ENCODE measurements around the gene PAN3.

The PAN3 gene

DNA sequence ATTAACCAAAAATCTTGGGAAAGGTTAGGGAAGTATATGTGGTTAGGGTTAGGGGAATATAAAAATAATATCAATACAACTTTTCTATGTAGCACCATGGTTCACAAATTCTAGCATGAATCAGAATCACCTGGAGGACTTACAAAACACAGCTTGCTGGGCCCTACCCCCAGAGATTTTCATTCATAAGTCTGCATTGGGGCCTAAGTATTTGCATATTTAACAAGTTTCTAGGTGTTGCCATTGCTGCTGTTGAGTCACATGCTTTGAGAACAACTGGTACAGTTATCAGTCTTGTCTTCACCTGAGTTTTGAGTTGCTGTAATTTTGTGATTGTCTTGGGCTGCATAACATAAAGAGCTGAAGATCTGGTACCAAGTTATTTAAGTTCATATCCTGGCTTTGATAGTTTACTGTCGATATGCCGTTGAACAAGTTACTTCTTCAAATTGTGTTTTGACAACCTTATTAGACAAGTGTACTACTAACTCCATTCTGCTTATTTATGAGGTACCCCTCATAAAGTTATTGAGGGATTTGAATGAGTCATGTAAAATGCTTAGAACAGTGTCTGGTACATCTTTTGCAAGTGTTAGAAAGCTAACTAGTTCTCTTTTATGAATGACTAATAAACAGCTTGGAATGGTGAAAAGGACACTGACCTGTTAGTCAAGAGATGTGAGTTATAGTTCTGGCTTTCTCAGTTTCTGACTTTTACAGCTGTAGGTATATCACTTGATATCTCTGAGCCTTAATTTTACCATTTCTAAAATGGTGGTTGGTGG lies 132.9 kb downstream of the PAN3 start:
- CTCF ChIA-PET: no interaction called here
- Mint-ChIP-seq H3K4me1 (peaks cover 10% of the 10 kb centered on the region), H3K9me3 (no peaks in the 10 kb centered on the region), H3K27ac (no peak overlapping the region), H3K4me3 (no peak overlapping the region), H3K27me3 (no peaks in the 10 kb centered on the region), H3K36me3 (peaks cover 48% of the 10 kb centered on the region)
- no peak for DNase-seq

DNA sequence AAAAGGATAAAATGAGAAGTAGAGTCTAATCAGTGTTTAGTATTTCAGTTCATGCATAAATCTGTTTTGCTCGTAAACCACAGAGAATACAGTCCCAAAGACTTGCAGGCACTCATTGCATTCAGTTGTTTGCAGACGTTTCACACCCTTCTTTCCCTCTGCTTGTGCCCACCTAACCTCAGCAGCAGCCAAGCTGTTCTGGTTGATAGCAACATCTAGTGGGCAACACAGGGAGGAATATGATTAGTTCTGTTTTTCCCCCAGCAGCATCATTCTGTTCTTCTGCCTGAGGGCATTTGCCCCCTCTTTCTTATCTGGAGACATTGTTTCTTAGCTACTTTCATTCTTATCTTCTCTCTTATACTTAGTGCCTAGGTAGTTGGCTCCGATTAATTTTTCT lies 135.6 kb downstream of the PAN3 start:
- H3K4me1 Mint-ChIP-seq: peaks cover 5% of the 10 kb centered on the region
- H3K27me3 Mint-ChIP-seq: no peaks in the 10 kb centered on the region
- H3K36me3 Mint-ChIP-seq: peaks cover 41% of the 10 kb centered on the region
- no peak overlapping the region for H3K27ac Mint-ChIP-seq
- CTCF ChIA-PET: interaction anchor here (0.7 kb wide), 2 partner anchors 40 to 241 kb away, joined by 3 to 4 read pairs; no protein-coding TSS in a partner anchor
- no peak overlapping the region for H3K4me3 Mint-ChIP-seq
- no peak for DNase-seq
- no peaks in the 10 kb centered on the region for H3K9me3 Mint-ChIP-seq

DNA sequence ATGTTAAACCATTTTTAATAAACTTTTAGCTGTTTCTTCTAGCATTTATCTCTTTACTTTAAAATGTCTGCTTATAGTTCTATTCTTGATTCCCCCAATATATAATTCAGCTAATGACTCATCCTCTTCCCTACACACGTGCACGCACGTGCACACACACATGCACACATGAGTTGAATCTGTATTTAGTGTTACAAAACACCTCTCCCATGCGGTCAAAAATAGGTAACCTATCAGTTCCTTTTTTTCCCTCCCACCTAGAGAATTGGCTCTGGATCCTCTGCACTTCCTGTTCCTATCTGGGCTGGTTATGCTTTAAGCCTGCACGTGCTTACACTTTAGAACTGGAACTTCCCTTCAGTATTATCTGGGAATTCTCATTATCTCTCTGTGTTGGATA lies 144.1 kb downstream of the PAN3 start:
- CTCF ChIA-PET: no interaction called here
- Mint-ChIP-seq H3K36me3 (peaks cover 42% of the 10 kb centered on the region), H3K4me1 (peaks cover 6% of the 10 kb centered on the region)

DNA sequence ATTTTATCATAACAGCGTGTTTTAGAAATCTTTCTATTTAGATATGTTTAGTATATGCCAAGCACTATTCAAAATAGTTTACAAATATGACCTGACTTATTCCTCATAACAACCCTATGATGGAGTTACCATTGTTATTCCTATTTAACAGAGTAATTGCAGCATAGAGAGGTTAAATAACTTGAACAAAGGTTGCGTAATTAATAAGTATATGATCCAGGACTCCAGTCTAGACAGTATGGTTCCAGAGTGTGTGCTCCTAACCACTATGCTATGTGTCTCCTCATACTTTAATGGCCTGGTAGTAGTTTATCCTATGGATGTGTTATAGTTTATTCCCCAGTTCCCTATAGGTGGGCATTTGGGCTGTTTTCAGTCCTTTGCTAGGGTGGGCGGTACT lies 145.3 kb downstream of the PAN3 start:
- CTCF ChIA-PET: no interaction called here
- no peaks in the 10 kb centered on the region for H3K9me3 Mint-ChIP-seq
- DNase-seq: no peak
- peaks cover 6% of the 10 kb centered on the region for H3K4me1 Mint-ChIP-seq
- H3K27me3 Mint-ChIP-seq: no peaks in the 10 kb centered on the region
- H3K27ac Mint-ChIP-seq: no peak overlapping the region
- H3K4me3 Mint-ChIP-seq: no peak overlapping the region
- H3K36me3 Mint-ChIP-seq: peaks cover 50% of the 10 kb centered on the region

More for the DNA sequence above, 144.1 kb downstream of the PAN3 start:
- Mint-ChIP-seq H3K27me3 (no peaks in the 10 kb centered on the region), H3K27ac (no peak overlapping the region), H3K4me3 (no peak overlapping the region), H3K9me3 (no peaks in the 10 kb centered on the region)
- no peak for DNase-seq

DNA sequence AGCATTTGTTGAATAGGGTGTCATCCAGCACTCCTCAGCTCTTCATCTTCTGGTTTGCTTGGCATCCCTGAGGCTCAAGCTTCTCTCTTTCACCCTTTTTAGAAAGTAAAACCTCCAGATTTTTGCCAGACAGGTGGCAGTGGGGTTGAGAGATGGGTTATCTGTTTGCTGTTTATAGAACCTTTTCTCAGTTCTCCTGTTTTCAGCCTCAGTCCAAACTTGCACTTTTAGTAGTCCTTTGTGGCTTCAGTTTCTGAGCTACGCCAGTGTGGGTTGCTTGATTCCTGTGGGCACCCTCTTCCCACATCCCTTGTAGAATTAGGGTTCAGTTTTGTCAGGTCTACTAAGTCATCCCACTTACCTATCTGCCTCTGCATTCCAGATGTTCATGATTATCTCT lies 147.9 kb downstream of the PAN3 start:
- Mint-ChIP-seq H3K4me1 (peaks cover 3% of the 10 kb centered on the region), H3K9me3 (no peaks in the 10 kb centered on the region), H3K27ac (no peak overlapping the region), H3K4me3 (no peak overlapping the region), H3K27me3 (no peaks in the 10 kb centered on the region), H3K36me3 (peaks cover 49% of the 10 kb centered on the region)
- CTCF ChIA-PET: no interaction called here
- no peak for DNase-seq

- Mint-ChIP-seq H3K27ac (no peak overlapping the region), H3K27me3 (no peaks in the 10 kb centered on the region), H3K9me3 (no peaks in the 10 kb centered on the region), H3K4me3 (no peak overlapping the region), H3K4me1 (peaks cover 6% of the 10 kb centered on the region), H3K36me3 (peaks cover 30% of the 10 kb centered on the region)
- CTCF ChIA-PET: no interaction called here
- no peak for DNase-seq
Measured at GRCh38 chr13:28297341-28297740, 159.0 kb downstream of the PAN3 start.

GRCh38 chr13:28299916-28300315 lies 161.6 kb downstream of the PAN3 start:
- no peaks in the 10 kb centered on the region for H3K9me3 Mint-ChIP-seq
- H3K36me3 Mint-ChIP-seq: peaks cover 12% of the 10 kb centered on the region
- CTCF ChIA-PET: no interaction called here

DNA sequence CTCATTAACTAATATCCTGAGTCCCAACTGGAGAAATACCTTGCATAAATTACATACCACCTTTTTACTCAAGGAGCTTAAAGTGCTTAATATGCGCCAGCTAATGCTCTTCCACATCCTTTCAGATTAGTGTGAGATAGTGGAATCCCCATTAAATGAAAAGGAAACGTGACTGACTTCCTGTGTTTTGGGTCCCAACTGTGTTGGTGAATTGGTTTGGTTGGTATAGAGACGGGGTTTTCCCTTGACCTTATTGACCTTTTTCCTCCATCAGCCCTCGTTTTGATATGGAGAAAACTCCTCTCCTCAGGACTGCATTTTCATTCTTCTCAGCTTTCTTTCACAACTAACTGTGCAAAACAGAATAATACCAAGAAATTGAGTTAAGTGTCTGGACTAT lies 163.5 kb downstream of the PAN3 start:
- Mint-ChIP-seq H3K4me1 (peaks cover 6% of the 10 kb centered on the region), H3K9me3 (no peaks in the 10 kb centered on the region), H3K4me3 (no peak overlapping the region), H3K36me3 (peaks cover 3% of the 10 kb centered on the region), H3K27me3 (peaks cover 8% of the 10 kb centered on the region), H3K27ac (no peak overlapping the region)
- CTCF ChIA-PET: interaction anchor here (1.0 kb wide), 1 partner anchor 12 kb away, joined by 3 read pairs; no protein-coding TSS in a partner anchor
- DNase-seq: no peak

More at GRCh38 chr13:28299916-28300315, 161.6 kb downstream of the PAN3 start:
- no peak overlapping the region for H3K27ac Mint-ChIP-seq
- peaks cover 6% of the 10 kb centered on the region for H3K4me1 Mint-ChIP-seq
- no peak for DNase-seq
- H3K27me3 Mint-ChIP-seq: no peaks in the 10 kb centered on the region
- H3K4me3 Mint-ChIP-seq: no peak overlapping the region

- H3K9me3 Mint-ChIP-seq: no peaks in the 10 kb centered on the region
- CTCF ChIA-PET: no interaction called here
- DNase-seq: no peak
Measured at GRCh38 chr13:28306325-28306724, 168.0 kb downstream of the PAN3 start.

DNA sequence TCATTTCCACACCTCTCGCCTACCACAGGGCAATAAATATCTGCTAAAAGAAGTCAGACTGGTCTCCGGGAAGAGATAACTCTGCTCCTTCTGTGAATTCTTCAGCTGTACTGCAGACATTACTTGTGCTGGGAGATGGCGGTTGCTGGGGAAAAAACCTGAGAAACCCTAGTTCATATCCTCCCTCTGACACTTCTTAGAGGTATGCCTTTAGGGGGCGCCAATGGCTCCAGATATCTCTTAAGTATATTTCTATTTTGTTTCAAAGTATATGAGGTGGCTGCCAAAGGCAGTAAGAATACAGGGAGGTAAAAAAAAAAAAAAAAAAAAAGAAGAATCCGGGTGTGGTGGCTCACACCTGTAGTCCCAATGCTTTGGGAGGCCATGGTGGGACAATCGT lies 175.2 kb downstream of the PAN3 start:
- CTCF ChIA-PET: interaction anchor here (1.5 kb wide), 2 partner anchors 12 to 323 kb away, joined by 3 to 6 read pairs; no protein-coding TSS in a partner anchor
- no peaks in the 10 kb centered on the region for H3K4me1 Mint-ChIP-seq
- H3K27me3 Mint-ChIP-seq: no peaks in the 10 kb centered on the region
- peak; percentile 54 for DNase-seq
- no peaks in the 10 kb centered on the region for H3K9me3 Mint-ChIP-seq
- H3K4me3 Mint-ChIP-seq: no peak overlapping the region
- no peaks in the 10 kb centered on the region for H3K36me3 Mint-ChIP-seq
- no peak overlapping the region for H3K27ac Mint-ChIP-seq

More at GRCh38 chr13:28306325-28306724, 168.0 kb downstream of the PAN3 start:
- Mint-ChIP-seq H3K4me1 (peaks cover 6% of the 10 kb centered on the region), H3K4me3 (no peak overlapping the region), H3K27ac (no peak overlapping the region), H3K36me3 (no peaks in the 10 kb centered on the region), H3K27me3 (peaks cover 8% of the 10 kb centered on the region)

DNA sequence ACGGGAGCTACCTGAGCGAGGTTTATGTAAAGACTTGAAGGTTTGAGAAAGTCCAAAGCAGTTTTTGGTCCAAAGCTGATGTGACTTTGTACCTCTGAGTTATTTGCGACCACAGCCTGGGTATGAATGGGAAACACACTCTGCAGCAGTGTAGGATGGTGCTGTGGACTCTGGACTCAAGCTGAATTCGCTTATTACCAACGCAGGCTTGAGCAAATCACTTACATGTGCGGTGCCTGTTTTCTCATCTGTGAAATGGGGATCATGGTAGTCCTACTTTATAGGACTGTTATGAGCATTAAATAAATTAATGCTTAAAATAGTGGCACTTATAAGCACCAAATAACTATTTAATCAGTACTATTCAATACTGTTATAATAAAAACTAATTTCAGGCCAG lies 176.5 kb downstream of the PAN3 start:
- CTCF ChIA-PET: interaction anchor here (0.6 to 2.5 kb wide), 6 partner anchors 10 to 929 kb away, joined by 3 to 12 read pairs (median 4); no protein-coding TSS in a partner anchor
- no peak for DNase-seq
- Mint-ChIP-seq H3K36me3 (no peaks in the 10 kb centered on the region), H3K4me1 (no peaks in the 10 kb centered on the region), H3K4me3 (no peak overlapping the region), H3K27ac (no peak overlapping the region), H3K9me3 (no peaks in the 10 kb centered on the region), H3K27me3 (no peaks in the 10 kb centered on the region)

DNA sequence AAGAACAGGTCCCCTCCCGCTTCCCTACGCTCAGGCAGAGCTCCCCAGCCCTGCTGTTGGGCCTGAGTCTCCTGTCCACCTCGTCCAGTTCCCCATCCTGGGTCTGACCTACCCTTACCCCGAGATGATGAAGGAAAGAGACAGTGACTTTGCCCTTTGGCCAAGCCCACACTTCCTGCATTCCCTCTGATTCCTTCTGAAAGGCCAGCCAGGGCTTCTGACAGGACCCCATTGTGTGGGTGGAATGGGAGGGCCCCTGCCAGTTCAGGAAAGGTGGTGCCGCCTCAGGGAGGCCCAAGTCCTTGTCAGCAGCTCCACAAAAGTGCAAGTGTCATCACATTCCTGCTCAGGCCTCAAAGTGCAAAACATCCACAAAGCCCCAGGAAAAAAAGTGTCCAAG lies 177.8 kb downstream of the PAN3 start:
- H3K27ac Mint-ChIP-seq: no peak overlapping the region

GRCh38 chr13:28316836-28317235 lies 178.5 kb downstream of the PAN3 start:
- Mint-ChIP-seq H3K27me3 (no peaks in the 10 kb centered on the region), H3K36me3 (no peaks in the 10 kb centered on the region), H3K27ac (no peak overlapping the region), H3K4me1 (no peaks in the 10 kb centered on the region), H3K9me3 (no peaks in the 10 kb centered on the region), H3K4me3 (no peak overlapping the region)
- CTCF ChIA-PET: no interaction called here
- DNase-seq: no peak

More for the DNA sequence above, 177.8 kb downstream of the PAN3 start:
- DNase-seq: no peak
- Mint-ChIP-seq H3K4me3 (no peak overlapping the region), H3K4me1 (no peaks in the 10 kb centered on the region), H3K36me3 (no peaks in the 10 kb centered on the region), H3K27me3 (no peaks in the 10 kb centered on the region), H3K9me3 (no peaks in the 10 kb centered on the region)
- CTCF ChIA-PET: interaction anchor here (2.5 kb wide), 1 partner anchor 480 kb away, joined by 12 read pairs; no protein-coding TSS in a partner anchor

GRCh38 chr13:28318496-28318895 lies 180.2 kb downstream of the PAN3 start:
- H3K4me1 Mint-ChIP-seq: no peaks in the 10 kb centered on the region
- no peaks in the 10 kb centered on the region for H3K27me3 Mint-ChIP-seq
- H3K9me3 Mint-ChIP-seq: no peaks in the 10 kb centered on the region
- CTCF ChIA-PET: no interaction called here
- H3K27ac Mint-ChIP-seq: no peak overlapping the region
- H3K4me3 Mint-ChIP-seq: no peak overlapping the region
- DNase-seq: no peak
- no peaks in the 10 kb centered on the region for H3K36me3 Mint-ChIP-seq

DNA sequence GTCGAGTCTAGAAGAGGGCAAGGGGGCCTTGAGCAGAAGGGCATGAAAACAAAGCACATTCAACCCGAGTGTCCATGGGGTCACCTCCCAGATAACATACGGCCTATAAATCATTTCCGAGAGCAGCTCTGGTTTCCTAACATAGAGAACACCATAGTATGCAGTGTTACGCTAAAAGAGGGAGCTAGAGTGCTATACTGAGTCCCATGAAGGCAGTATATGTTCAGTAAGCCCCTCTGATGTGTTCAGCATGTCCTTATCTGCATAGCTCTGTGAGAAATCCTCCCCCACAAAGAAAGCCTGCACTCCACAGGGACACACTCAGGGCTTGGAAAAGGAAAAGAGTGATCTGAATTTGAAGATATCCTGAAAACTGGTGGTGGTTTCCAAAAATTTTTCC lies 181.2 kb downstream of the PAN3 start:
- peaks cover 3% of the 10 kb centered on the region for H3K4me1 Mint-ChIP-seq
- no peak overlapping the region for H3K27ac Mint-ChIP-seq
- H3K4me3 Mint-ChIP-seq: no peak overlapping the region
- peaks cover 6% of the 10 kb centered on the region for H3K27me3 Mint-ChIP-seq
- no peak for DNase-seq
- H3K9me3 Mint-ChIP-seq: no peaks in the 10 kb centered on the region
- H3K36me3 Mint-ChIP-seq: no peaks in the 10 kb centered on the region
- CTCF ChIA-PET: no interaction called here

All from activated naive CD4-positive, alpha-beta T cell treated with anti-CD3 and anti-CD28 coated beads, Interleukin-2, amount 10 ng/mL, durations not matched to agents 7 days and 5 days (primary cell).